ENCODE results near the gene MPP2. TPM values are rescaled to one million over a fixed set of nuclear protein-coding genes. Genes with fewer than 3 reads are reported as not detected.

Gene MPP2, protein sequence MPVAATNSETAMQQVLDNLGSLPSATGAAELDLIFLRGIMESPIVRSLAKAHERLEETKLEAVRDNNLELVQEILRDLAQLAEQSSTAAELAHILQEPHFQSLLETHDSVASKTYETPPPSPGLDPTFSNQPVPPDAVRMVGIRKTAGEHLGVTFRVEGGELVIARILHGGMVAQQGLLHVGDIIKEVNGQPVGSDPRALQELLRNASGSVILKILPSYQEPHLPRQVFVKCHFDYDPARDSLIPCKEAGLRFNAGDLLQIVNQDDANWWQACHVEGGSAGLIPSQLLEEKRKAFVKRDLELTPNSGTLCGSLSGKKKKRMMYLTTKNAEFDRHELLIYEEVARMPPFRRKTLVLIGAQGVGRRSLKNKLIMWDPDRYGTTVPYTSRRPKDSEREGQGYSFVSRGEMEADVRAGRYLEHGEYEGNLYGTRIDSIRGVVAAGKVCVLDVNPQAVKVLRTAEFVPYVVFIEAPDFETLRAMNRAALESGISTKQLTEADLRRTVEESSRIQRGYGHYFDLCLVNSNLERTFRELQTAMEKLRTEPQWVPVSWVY
- 3.9 and 5.7 TPM in 2 replicates for total RNA-seq

DNA sequence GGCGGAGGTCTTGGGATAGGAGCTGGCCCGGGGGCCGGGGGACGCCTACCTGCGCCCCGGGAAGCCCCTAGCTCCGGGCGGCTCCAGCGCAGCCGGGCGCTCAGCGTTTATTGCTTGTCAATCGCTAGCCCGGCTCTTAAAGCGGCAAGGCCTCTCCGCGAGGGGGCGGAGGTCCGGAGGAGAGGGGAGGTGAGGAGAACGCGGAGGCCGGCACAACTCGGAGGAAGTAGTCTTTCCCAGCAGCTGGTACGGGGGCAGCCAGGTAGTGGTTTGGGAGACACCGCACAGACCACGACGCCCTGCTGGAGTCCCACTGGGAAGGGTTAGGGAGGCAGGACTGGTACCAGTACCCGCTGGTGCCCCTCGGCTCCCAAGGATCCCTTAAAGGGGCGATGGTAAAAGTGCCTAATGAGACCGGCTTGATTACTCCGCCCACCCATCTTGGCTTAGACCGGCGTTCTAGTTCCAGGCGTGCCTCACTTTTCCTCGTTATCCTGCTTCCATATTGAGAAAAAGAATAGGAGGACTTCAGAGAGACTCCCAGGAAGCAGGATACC is at the start of gene MPP2:
Gene MPP2, minus strand, starts transcription at position 112 of the 557 bp plus-strand sequence. CDS start 3,076 bp downstream, outside the sequence.

DNA sequence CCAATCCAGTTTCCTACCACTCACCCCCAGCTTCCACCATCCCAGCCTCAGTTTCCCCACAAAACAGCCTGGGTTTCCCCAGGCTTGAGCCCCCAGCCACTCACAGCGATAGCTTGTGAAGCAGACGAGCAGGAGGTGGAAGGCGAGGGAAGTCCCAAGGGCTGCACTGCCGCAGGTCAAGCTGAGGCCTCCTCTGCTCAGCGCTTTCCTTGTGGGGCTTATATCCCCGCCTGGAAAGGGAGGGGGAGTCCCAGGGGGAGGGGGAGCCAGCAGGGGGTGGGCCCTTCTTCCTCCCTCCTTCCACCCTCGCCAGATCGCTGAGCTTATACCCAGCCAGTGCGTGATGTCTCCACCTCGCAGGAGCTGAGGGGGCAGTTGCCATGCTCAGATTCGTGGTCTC is 46.4 kb upstream of the MPP2 start, which contains the start of gene PYY:
Gene PYY, minus strand, starts transcription at position 195 of the 400 bp plus-strand sequence. CDS start 457 bp downstream, outside the sequence.

DNA sequence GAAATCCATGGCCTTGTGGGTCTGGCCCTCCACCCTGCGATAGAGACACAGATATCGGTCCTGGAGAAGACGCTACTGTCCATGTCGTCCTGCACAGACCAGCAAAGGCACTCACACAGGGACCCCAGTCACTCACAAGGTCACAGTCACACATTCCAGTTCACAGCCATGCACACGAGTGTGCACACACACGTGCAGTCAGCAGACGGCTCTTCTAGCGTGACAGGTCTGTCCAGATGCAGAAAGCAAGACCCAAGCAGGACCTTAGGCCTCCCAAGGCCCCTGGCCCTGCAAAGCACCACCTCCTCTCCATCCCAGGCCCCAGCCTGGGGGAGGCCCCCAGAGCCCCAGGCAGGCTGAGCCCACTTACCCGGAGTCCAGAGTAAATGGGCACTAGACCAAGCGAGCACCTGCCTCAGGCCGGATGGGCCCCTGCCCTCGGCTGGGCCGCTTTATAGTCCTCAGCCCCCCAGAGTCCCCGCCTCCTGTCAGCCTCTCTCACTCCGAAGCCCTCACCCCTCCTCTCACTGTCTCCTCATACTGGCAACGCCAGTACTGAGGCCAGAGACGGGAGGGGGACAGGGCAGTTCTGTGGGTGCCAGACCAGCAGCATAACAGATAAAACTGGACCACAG is 34.8 kb upstream of the MPP2 start, which contains the start of gene PPY:
Gene PPY, minus strand, starts transcription at position 426 of the 635 bp plus-strand sequence. CDS start 822 bp downstream, outside the sequence.

DNA sequence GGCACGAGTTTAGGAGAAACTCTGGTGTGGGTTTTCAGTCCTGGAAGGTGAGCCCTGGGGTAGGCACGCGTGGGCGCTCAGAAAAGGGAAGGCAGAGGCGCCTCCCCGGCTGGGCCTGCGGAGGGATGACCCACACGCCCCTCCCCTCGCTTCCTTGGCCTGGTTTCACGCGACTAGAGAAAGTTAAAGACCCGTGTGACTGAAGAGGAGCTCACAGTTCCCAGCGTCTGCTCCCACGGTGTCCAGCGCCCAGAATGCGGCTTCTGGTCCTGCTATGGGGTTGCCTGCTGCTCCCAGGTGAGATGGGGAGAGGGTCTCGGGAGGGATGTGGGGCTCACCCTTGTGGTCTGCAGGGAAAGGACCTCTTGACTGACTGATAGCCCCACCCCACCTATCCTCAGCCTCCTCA is 60.4 kb downstream of the MPP2 start, which contains the start of gene CD300LG:
Gene CD300LG, plus strand, starts transcription at position 214 of the 409 bp plus-strand sequence. Its CDS starts 41 bp downstream, at position 255.

DNA sequence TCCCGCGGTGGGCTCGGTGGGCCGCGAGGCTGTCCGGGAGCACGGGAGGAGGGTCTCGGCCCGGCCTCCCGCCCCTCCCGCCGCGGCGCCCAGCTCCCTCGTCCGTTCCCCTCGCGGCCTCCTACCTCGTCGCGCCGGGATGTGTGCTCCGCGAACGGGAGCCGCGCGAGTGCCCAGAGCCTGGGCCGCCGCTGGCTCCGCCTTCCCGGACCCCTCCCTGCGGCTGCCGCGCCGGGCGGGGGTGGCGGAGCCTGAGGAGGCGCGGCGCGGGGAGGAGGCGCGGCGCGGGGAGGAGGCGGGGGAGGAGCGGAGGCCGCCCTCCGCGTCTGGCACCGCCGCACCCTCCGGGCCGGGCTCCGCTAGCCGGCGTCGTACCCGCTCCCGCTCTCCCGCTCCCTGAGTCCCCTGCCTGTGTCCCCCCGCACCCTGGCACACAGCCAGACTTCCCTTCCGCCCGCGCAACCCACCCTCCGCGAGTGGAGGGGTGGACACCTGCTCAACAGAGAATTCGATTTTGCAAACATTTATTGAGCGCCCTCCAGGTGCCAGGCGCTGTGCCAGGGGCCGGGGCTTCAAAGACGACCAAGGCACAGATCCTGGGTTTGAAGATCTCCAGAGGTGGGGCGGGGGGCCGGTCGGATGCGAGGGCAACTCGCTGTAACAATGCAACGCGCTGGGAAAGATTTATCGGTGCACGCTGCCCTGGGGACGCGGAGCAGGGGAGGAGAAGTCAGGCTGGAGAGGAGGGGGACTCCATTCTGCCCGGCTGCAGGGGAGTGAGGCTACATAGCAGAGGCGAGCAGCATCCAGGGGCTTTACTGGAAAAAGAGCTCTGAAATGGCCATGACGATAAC is 74.1 kb downstream of the MPP2 start, which contains the start of gene MPP3:
Gene MPP3, minus strand, starts transcription at position 171 of the 854 bp plus-strand sequence. CDS start 1,240 bp downstream, outside the sequence.

Other genes starting within 250 kb of the MPP2 start
- 0.13 TPM in 1 of 2 replicates, not detected in the other for gene MEOX1, start 245.6 kb downstream of the MPP2 start, total RNA-seq
- gene SOST, start 148.7 kb downstream of the MPP2 start, total RNA-seq: not detected in 2 replicates
- gene DUSP3, start 128.6 kb downstream of the MPP2 start, total RNA-seq: 17.8 and 33.5 TPM in 2 replicates
- not detected in 2 replicates for gene CFAP97D1, start 127.1 kb downstream of the MPP2 start, total RNA-seq
- gene MPP3, start 74.4 kb downstream of the MPP2 start, total RNA-seq: 4.1 and 4.8 TPM in 2 replicates
- gene CD300LG, start 60.4 kb downstream of the MPP2 start, total RNA-seq: not detected in 2 replicates
- gene PPY, start 34.9 kb upstream of the MPP2 start, total RNA-seq: not detected in 2 replicates
- 0.13 TPM in 1 of 2 replicates, not detected in the other for gene PYY, start 46.4 kb upstream of the MPP2 start, total RNA-seq
- gene NAGS, start 97.1 kb upstream of the MPP2 start, total RNA-seq: 7.5 and 13.6 TPM in 2 replicates
- 46.8 and 92.9 TPM in 2 replicates for gene TMEM101, start 107.4 kb upstream of the MPP2 start, total RNA-seq
- 42.1 and 53.5 TPM in 2 replicates for gene LSM12, start 159.1 kb upstream of the MPP2 start, total RNA-seq
- gene G6PC3, start 163.2 kb upstream of the MPP2 start, total RNA-seq: 51.4 and 68.9 TPM in 2 replicates
- 19.8 and 46.3 TPM in 2 replicates for gene HDAC5, start 216.1 kb upstream of the MPP2 start, total RNA-seq
- 4.9 and 7.6 TPM in 2 replicates for gene HROB, start 234.4 kb upstream of the MPP2 start, total RNA-seq